Esophagus muscularis mucosa (tissue), 4 donors: ENCODE measurements around the gene TBCD. TPM values are rescaled to one million over a fixed set of nuclear protein-coding genes. Genes with fewer than 3 reads are reported as not detected.

Experiments
- DNase-seq: peaks from one replicate; pipeline ENCODE4 v3.0.0-alpha.2; 2017; ENCODE audit errors: extremely low spot score
- H3K27ac ChIP-seq, 4 donors: fragments of 200-600 bp; sonication (generic); replicated peaks in 1 of 4; 1 replicate in 3 of 4; 2 replicates in 1 of 4; pipeline ENCODE4 v1.5.1; 2016 to 2019; ENCODE audit warnings: mild to moderate bottlenecking in 1 of 4
- H3K27me3 ChIP-seq, 4 donors: fragments of 200-600 bp; sonication (generic); one replicate each; pipeline versions ENCODE4 v1.5.1 to v1.6.0; 2016 to 2019
- H3K36me3 ChIP-seq, 4 donors: fragments of 200-600 bp; sonication (generic); one replicate each; pipeline ENCODE4 v1.5.1; 2016 to 2019
- H3K4me1 ChIP-seq, 4 donors: fragments of 200-600 bp; sonication (generic); one replicate each; pipeline ENCODE4 v1.5.1; 2016 to 2019
- H3K4me3 ChIP-seq, 4 donors: fragments of 200-600 bp; sonication (generic); 1 replicate in 2 of 4; 2 replicates in 2 of 4; pipeline ENCODE4 v1.5.1; 2016 to 2019; ENCODE audit warnings: mild to moderate bottlenecking in 4 of 4, moderate library complexity in 1 of 4
- H3K9me3 ChIP-seq, 4 donors: fragments of 200-600 bp; sonication (generic); 1 replicate in 3 of 4; 2 replicates in 1 of 4; pipeline ENCODE4 v1.5.1; 2016 to 2019
- EP300 ChIP-seq: sonication (generic); formaldehyde crosslinking; IDR thresholded peaks from one replicate; pipeline ENCODE4 v1.6.1; 2017; ENCODE audit warnings: antibody characterized with exemption
- POLR2A ChIP-seq: fragments of 450-650 bp; IDR thresholded peaks from one replicate; pipeline ENCODE4 v1.6.1; 2017; ENCODE audit warnings: antibody characterized with exemption, moderate library complexity, mild to moderate bottlenecking, low read depth
- POLR2AphosphoS5 ChIP-seq, 2 donors: sonication (generic); formaldehyde crosslinking; IDR thresholded peaks; one replicate each; pipeline ENCODE4 v1.6.1; 2017; ENCODE audit warnings: antibody characterized with exemption in 2 of 2
- WGBS: methylation state at CpG from one replicate; pipeline ENCODE4 v1.1.5; 2018; 5-methylcytosine and 5-hydroxymethylcytosine counted together
- intact Hi-C: fragments of 100-400 bp; cut with DNase I; formaldehyde crosslinking; loops from one replicate; pipeline ENCODE4 v1.15.1; 2023
- total RNA-seq, 4 donors: library from RNA; depleted of rRNA; stranded (reverse); fragments of >200 nt; gene quantifications; one replicate each; pipeline versions ENCODE4 v1.1.0 to v1.2.1, GENCODE V29; 2016
- TF ChIP-seq, protein P1 (sequence below), 3 experiments: fragments of 200-600 bp in 2 of 3; fragments of 450-650 bp in 1 of 3; sonication (generic) in 2 of 3; IDR thresholded peaks; one replicate each; pipeline ENCODE4 v1.5.1; 2017 to 2019; ENCODE audit warnings: antibody characterized with exemption in 3 of 3, mild to moderate bottlenecking in 2 of 3, moderate library complexity in 1 of 3

The TBCD gene
- total RNA-seq, 4 donors from 2014 or later: 38.1 to 56.7 (median 53.6) TPM

DNA sequence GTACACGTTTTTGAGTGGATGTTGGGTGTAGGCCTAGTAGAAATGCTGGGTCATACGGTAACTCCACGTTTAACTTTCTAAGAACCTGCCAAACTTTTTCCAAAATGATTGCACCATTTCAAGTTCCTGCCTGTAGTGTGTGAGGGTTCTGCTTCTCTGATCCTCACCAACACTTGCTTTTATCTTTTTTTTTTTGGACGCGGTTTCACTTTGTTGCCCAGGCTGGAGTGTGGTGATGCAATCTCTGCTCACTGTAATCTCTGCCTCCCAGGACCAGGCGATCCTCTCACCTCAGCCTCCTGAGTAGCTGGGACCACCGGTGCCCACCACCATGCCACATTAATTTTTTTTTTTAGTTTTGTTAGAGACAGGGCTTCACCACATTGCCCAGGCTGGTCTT, 64.5 kb downstream of the TBCD start:
- intact Hi-C loops: no loop called here
- Histone ChIP-seq H3K4me1 (no peaks in the 10 kb centered on the region), H3K9me3 (peaks cover 0 to 22% (median 8%) of the 10 kb centered on the region in 4 donors), H3K27ac (no peak overlapping the region), H3K36me3 (peaks cover 16 to 82% (median 59%) of the 10 kb centered on the region in 4 donors), H3K27me3 (no peaks in the 10 kb centered on the region), H3K4me3 (no peak overlapping the region)
- no peak for DNase-seq
- 77% methylated on average over 7 of the region's 7 CpGs for WGBS
- no peak for TF ChIP-seq EP300
- TF ChIP-seq POLR2AphosphoS5 (IDR thresholded peaks at IDR 0.05): no peak
- TF ChIP-seq, protein P1, sequence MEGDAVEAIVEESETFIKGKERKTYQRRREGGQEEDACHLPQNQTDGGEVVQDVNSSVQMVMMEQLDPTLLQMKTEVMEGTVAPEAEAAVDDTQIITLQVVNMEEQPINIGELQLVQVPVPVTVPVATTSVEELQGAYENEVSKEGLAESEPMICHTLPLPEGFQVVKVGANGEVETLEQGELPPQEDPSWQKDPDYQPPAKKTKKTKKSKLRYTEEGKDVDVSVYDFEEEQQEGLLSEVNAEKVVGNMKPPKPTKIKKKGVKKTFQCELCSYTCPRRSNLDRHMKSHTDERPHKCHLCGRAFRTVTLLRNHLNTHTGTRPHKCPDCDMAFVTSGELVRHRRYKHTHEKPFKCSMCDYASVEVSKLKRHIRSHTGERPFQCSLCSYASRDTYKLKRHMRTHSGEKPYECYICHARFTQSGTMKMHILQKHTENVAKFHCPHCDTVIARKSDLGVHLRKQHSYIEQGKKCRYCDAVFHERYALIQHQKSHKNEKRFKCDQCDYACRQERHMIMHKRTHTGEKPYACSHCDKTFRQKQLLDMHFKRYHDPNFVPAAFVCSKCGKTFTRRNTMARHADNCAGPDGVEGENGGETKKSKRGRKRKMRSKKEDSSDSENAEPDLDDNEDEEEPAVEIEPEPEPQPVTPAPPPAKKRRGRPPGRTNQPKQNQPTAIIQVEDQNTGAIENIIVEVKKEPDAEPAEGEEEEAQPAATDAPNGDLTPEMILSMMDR (IDR thresholded peaks at IDR 0.05): no peak
- no peak for TF ChIP-seq POLR2A

- peaks cover 0 to 22% (median 8%) of the 10 kb centered on the region in 4 donors for H3K9me3 ChIP-seq
- H3K27me3 ChIP-seq: no peaks in the 10 kb centered on the region
- DNase-seq: no peak
- no peak overlapping the region for H3K4me3 ChIP-seq
- WGBS: 91% methylated on average over 5 of the region's 5 CpGs
- TF ChIP-seq POLR2A: no peak
- TF ChIP-seq, protein P1 (IDR thresholded peaks at IDR 0.05): no peak
- TF ChIP-seq POLR2AphosphoS5 (IDR thresholded peaks at IDR 0.05): no peak
- TF ChIP-seq EP300: no peak
- no peaks in the 10 kb centered on the region for H3K4me1 ChIP-seq
- intact Hi-C loops: no loop called here
- peaks cover 16 to 78% (median 44%) of the 10 kb centered on the region in 4 donors for H3K36me3 ChIP-seq
- H3K27ac ChIP-seq: no peak overlapping the region
Observed at GRCh38 chr17:82817947-82818346, 66.1 kb downstream of the TBCD start.

- TF ChIP-seq, protein P1 (IDR thresholded peaks at IDR 0.05): no peak
- TF ChIP-seq POLR2AphosphoS5 (IDR thresholded peaks at IDR 0.05): no peak
- TF ChIP-seq EP300: no peak
- no peak for TF ChIP-seq POLR2A
- DNase-seq: no peak
- no peaks in the 10 kb centered on the region for H3K27me3 ChIP-seq
- WGBS: 98% methylated on average over 5 of the region's 5 CpGs
- H3K36me3 ChIP-seq: peaks cover 10 to 60% (median 30%) of the 10 kb centered on the region in 4 donors
- H3K4me3 ChIP-seq: no peak overlapping the region
- H3K27ac ChIP-seq: no peak overlapping the region
- H3K9me3 ChIP-seq: peaks cover 0 to 22% (median 8%) of the 10 kb centered on the region in 4 donors
- no peaks in the 10 kb centered on the region for H3K4me1 ChIP-seq
- intact Hi-C loops: no loop called here
Observed at GRCh38 chr17:82820278-82821251, 68.7 kb downstream of the TBCD start.

DNA sequence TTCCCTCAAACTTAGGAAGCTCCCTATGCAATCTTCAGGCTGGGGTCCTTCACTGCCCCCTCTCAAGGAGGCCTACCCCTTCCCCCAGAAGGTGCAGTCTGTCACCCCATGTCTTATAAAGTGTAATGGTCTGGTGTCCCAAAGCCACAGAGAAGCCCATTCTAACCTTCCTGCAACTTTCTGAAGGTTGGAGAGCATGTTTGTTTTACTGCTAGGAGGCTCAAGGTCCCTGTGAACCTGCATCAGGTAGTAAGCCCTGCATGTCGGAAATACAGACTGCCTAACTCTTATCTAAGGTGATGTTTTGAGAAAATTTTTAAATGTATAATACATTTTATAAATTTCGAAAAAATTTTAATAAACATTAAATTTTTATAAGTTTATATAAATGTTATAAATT, 69.7 kb downstream of the TBCD start:
- intact Hi-C loops: no loop called here
- Histone ChIP-seq H3K36me3 (peaks cover 3 to 50% (median 21%) of the 10 kb centered on the region in 4 donors), H3K27ac (no peak overlapping the region), H3K27me3 (no peaks in the 10 kb centered on the region), H3K4me3 (no peak overlapping the region), H3K4me1 (no peaks in the 10 kb centered on the region), H3K9me3 (peaks cover 0 to 22% (median 8%) of the 10 kb centered on the region in 4 donors)
- DNase-seq: no peak
- 95% methylated on average over 2 of the region's 2 CpGs for WGBS
- TF ChIP-seq POLR2A: no peak
- no peak for TF ChIP-seq EP300
- TF ChIP-seq POLR2AphosphoS5 (IDR thresholded peaks at IDR 0.05): no peak
- TF ChIP-seq, protein P1 (IDR thresholded peaks at IDR 0.05): no peak
